Endodermal cell (in vitro differentiated cells): Measurements from ENCODE around the gene OBSCN. TPM values are rescaled to one million over a fixed set of nuclear protein-coding genes. Genes with fewer than 3 reads are reported as not detected.
"Not testable (repeated sequence)": the region's sequence is repeated elsewhere in the genome, so short reads cannot be mapped to it uniquely, and the experiment has no call there.

ENCODE experiments used
- DNase-seq: peaks from one replicate; pipeline ENCODE4 v3.0.0-alpha.2; 2017
- H3K27ac ChIP-seq: 2 replicates; pipeline ENCODE4 v1.5.1; 2013; ENCODE audit warnings: mild to moderate bottlenecking, low read depth, low read length, moderate library complexity
- H3K27me3 ChIP-seq: 2 replicates; pipeline ENCODE4 v1.6.1; 2013; ENCODE audit warnings: mild to moderate bottlenecking, low read length, moderate library complexity; ENCODE audit not compliant: insufficient read depth, control insufficient read depth, poor library complexity, severe bottlenecking
- H3K36me3 ChIP-seq: 2 replicates; pipeline ENCODE4 v1.7.0; 2013; ENCODE audit warnings: mild to moderate bottlenecking, low read length, moderate library complexity; ENCODE audit not compliant: control insufficient read depth, insufficient read depth
- H3K4me1 ChIP-seq: one replicate; pipeline ENCODE4 v1.7.0; 2013; ENCODE audit warnings: low read length; ENCODE audit not compliant: control insufficient read depth, insufficient read depth
- H3K4me3 ChIP-seq: 2 replicates; pipeline ENCODE4 v1.5.1; 2013; ENCODE audit warnings: mild to moderate bottlenecking, low read length, moderate library complexity
- H3K9ac ChIP-seq: 2 replicates; pipeline ENCODE4 v1.6.1; 2013; ENCODE audit warnings: mild to moderate bottlenecking, low read length, moderate library complexity; ENCODE audit not compliant: poor library complexity, severe bottlenecking; ENCODE audit errors: extremely low read depth
- H3K9me3 ChIP-seq: 2 replicates; pipeline ENCODE4 v1.6.1; 2013; ENCODE audit warnings: mild to moderate bottlenecking, low read length, moderate library complexity; ENCODE audit not compliant: control insufficient read depth
- H3K27ac Mint-ChIP-seq: 2 replicates; pipeline ENCODE4 v1.8.0; 2020; ENCODE audit warnings: mixed read lengths
- H3K27me3 Mint-ChIP-seq: 2 replicates; pipeline ENCODE4 v1.8.0; 2021; ENCODE audit warnings: mild to moderate bottlenecking, mixed read lengths; ENCODE audit not compliant: insufficient read depth
- H3K36me3 Mint-ChIP-seq: 2 replicates; pipeline ENCODE4 v1.8.0; 2020; ENCODE audit warnings: low read depth, mixed read lengths
- H3K4me1 Mint-ChIP-seq: 2 replicates; pipeline ENCODE4 v1.8.0; 2020; ENCODE audit warnings: mixed read lengths
- H3K4me3 Mint-ChIP-seq: 2 replicates; pipeline ENCODE4 v1.8.0; 2020; ENCODE audit warnings: mild to moderate bottlenecking, moderate library complexity, mixed read lengths
- H3K9me3 Mint-ChIP-seq: 2 replicates; pipeline ENCODE4 v1.8.0; 2020; ENCODE audit warnings: mild to moderate bottlenecking, mixed read lengths
- CTCF ChIP-seq: fragments of 200-600 bp; sonication (generic); conservative IDR thresholded peaks from 2 replicates; pipeline ENCODE4 v1.5.0; 2021; ENCODE audit warnings: antibody characterized with exemption, mild to moderate bottlenecking
- WGBS, 2 experiments: methylation state at CpG; one replicate each; pipeline versions ENCODE4 v1.1.5 to v1.1.7; 2013; ENCODE audit warnings: missing lambda C conversion rate in 2 of 2, mixed read lengths in 1 of 2; ENCODE audit not compliant: insufficient coverage in 1 of 2, insufficient read length in 1 of 2; 5-methylcytosine and 5-hydroxymethylcytosine counted together
- total RNA-seq, 2 donors: library from RNA; stranded (reverse); fragmentation: NEBNext Ultra II Directional in 1 of 2; extraction: Animal tissue kit (Norgen Biotek cat#: 25700) in 1 of 2; gene quantifications; 2 replicates in 1 of 2; 3 replicates in 1 of 2; pipeline ENCODE4 v1.2.1, GENCODE V29; 2021

The OBSCN gene
- total RNA-seq, 2 donors from 2014 or later = 53.7 to 68.9 TPM

GRCh38 chr1:228170666-228171065 lies 37.2 kb upstream of the OBSCN start:
- DNase-seq = no peak
- no peaks in the 10 kb centered on the region for H3K9me3 ChIP-seq
- H3K4me1 ChIP-seq = no peaks in the 10 kb centered on the region
- no peak for TF ChIP-seq CTCF
- WGBS, 2 experiments = 92 to 96% methylated on average over 6 to 7 of the region's 7 CpGs
- Mint-ChIP-seq H3K4me1 (peaks cover 6% of the 10 kb centered on the region), H3K36me3 (no peaks in the 10 kb centered on the region), H3K9me3 (no peaks in the 10 kb centered on the region), H3K4me3 (no peak overlapping the region), H3K27me3 (no peaks in the 10 kb centered on the region), H3K27ac (no peak overlapping the region)
- no peak overlapping the region for H3K4me3 ChIP-seq
- no peak overlapping the region for H3K27ac ChIP-seq
- H3K27me3 ChIP-seq = no peaks in the 10 kb centered on the region
- H3K36me3 ChIP-seq = no peaks in the 10 kb centered on the region
- no peak overlapping the region for H3K9ac ChIP-seq

GRCh38 chr1:228171221-228171891 lies 36.5 kb upstream of the OBSCN start:
- Mint-ChIP-seq H3K27me3 (no peaks in the 10 kb centered on the region), H3K4me1 (peaks cover 6% of the 10 kb centered on the region), H3K27ac (no peak overlapping the region), H3K36me3 (no peaks in the 10 kb centered on the region), H3K4me3 (no peak overlapping the region), H3K9me3 (no peaks in the 10 kb centered on the region)
- no peak overlapping the region for H3K27ac ChIP-seq
- H3K4me1 ChIP-seq = no peaks in the 10 kb centered on the region
- no peak overlapping the region for H3K9ac ChIP-seq
- WGBS, 2 experiments = 74 to 82% methylated on average over 7 to 10 of the region's 10 CpGs
- no peaks in the 10 kb centered on the region for H3K9me3 ChIP-seq
- H3K27me3 ChIP-seq = no peaks in the 10 kb centered on the region
- peak; percentile 36 for DNase-seq
- no peaks in the 10 kb centered on the region for H3K36me3 ChIP-seq
- H3K4me3 ChIP-seq = no peak overlapping the region
- TF ChIP-seq CTCF = no peak

GRCh38 chr1:228172591-228173527 lies 35.0 kb upstream of the OBSCN start:
- no peaks in the 10 kb centered on the region for H3K36me3 Mint-ChIP-seq
- no peaks in the 10 kb centered on the region for H3K27me3 Mint-ChIP-seq
- WGBS, 2 experiments = 94 to 97% methylated on average over 12 to 21 of the region's 21 CpGs
- no peak overlapping the region for H3K4me3 Mint-ChIP-seq
- Histone ChIP-seq H3K27ac (no peak overlapping the region), H3K36me3 (no peaks in the 10 kb centered on the region), H3K4me1 (no peaks in the 10 kb centered on the region), H3K9me3 (no peaks in the 10 kb centered on the region), H3K9ac (no peak overlapping the region), H3K4me3 (no peak overlapping the region), H3K27me3 (no peaks in the 10 kb centered on the region)
- no peak overlapping the region for H3K27ac Mint-ChIP-seq
- peak; percentile 36 for DNase-seq
- no peaks in the 10 kb centered on the region for H3K9me3 Mint-ChIP-seq
- H3K4me1 Mint-ChIP-seq = no peaks in the 10 kb centered on the region
- no peak for TF ChIP-seq CTCF

GRCh38 chr1:228173528-228174481 lies 34.0 kb upstream of the OBSCN start:
- H3K4me3 Mint-ChIP-seq, H3K27me3 Mint-ChIP-seq, H3K4me1 Mint-ChIP-seq, H3K27ac Mint-ChIP-seq, H3K9me3 Mint-ChIP-seq, H3K36me3 Mint-ChIP-seq, H3K27me3 ChIP-seq, H3K27ac ChIP-seq, H3K36me3 ChIP-seq, H3K9ac ChIP-seq, H3K4me1 ChIP-seq, H3K4me3 ChIP-seq, H3K9me3 ChIP-seq: not testable (repeated sequence)
- peak; percentile 86 for DNase-seq
- WGBS, 2 experiments = 78 to 91% methylated on average over 19 to 32 of the region's 69 CpGs
